OCI-LY7 (cell line): Measurements from ENCODE around the gene CHCHD1. TPM values are rescaled to one million over a fixed set of nuclear protein-coding genes. Genes with fewer than 3 reads are reported as not detected.

Experiments
- Bru-seq: library from RNA; stranded (reverse); fragments of 400-500 nt; gene quantifications from one replicate; lab custom pipeline; 2021; lab: Mats Ljungman, UMichigan
- BruChase-seq, 2 experiments: library from RNA; stranded (reverse); fragments of 400-500 nt; gene quantifications; one replicate each; lab custom pipeline; 2021; lab: Mats Ljungman, UMichigan
- BruUV-seq: library from RNA; stranded (reverse); fragments of 400-500 nt; replicated peaks from 2 replicates; lab custom pipeline; 2021; lab: Mats Ljungman, UMichigan
- CTCF ChIA-PET: fragments of 300-600 bp; sonication (Branson Sonifier 250); formaldehyde crosslinking; loops from one replicate; lab custom pipeline; 2022; ENCODE audit warnings: antibody characterized with exemption; ENCODE audit not compliant: unreplicated experiment; lab: Charles Lee
- POLR2A ChIA-PET: fragments of 300-600 bp; sonication (Branson Sonifier 250); formaldehyde crosslinking; loops from one replicate; lab custom pipeline; 2022; ENCODE audit warnings: antibody characterized with exemption; lab: Charles Lee
- DNase-seq: peaks from one replicate; pipeline ENCODE4 v3.0.0-alpha.2; 2015; ENCODE audit warnings: low spot score
- H2AFZ ChIP-seq: fragments of 200-600 bp; sonication (generic), shearing (Covaris generic); 2 replicates; pipeline ENCODE4 v1.6.1; 2014; ENCODE audit warnings: mild to moderate bottlenecking, antibody characterized with exemption, low read length, moderate library complexity
- H3K27ac ChIP-seq: fragments of 200-600 bp; sonication (generic); 2 replicates; pipeline ENCODE4 v1.5.1; 2014; ENCODE audit warnings: mixed run types, low read depth, mild to moderate bottlenecking, moderate library complexity, low read length, inconsistent platforms; ENCODE audit not compliant: poor library complexity, severe bottlenecking
- H3K36me3 ChIP-seq: fragments of 200-600 bp; sonication (generic); 2 replicates; pipeline ENCODE4 v1.6.1; 2014; ENCODE audit warnings: mild to moderate bottlenecking, antibody characterized with exemption, low read length, moderate library complexity, mixed read lengths; ENCODE audit not compliant: insufficient read depth
- H3K4me1 ChIP-seq: fragments of 200-600 bp; sonication (generic); 2 replicates; pipeline ENCODE4 v1.5.1; 2014; ENCODE audit warnings: mild to moderate bottlenecking, low read length; ENCODE audit not compliant: insufficient read depth, poor library complexity, severe bottlenecking
- H3K4me2 ChIP-seq: fragments of 200-600 bp; sonication (generic); 2 replicates; pipeline ENCODE4 v1.6.1; 2014; ENCODE audit warnings: mild to moderate bottlenecking, low read length
- H3K4me3 ChIP-seq: fragments of 200-600 bp; sonication (generic); 2 replicates; pipeline ENCODE4 v1.5.1; 2014; ENCODE audit warnings: mild to moderate bottlenecking, low read depth, low read length; ENCODE audit not compliant: poor library complexity, severe bottlenecking
- H3K79me2 ChIP-seq: fragments of 200-600 bp; sonication (generic); 2 replicates; pipeline ENCODE4 v1.6.1; 2016; ENCODE audit warnings: low read depth, mild to moderate bottlenecking, low read length, moderate library complexity, mixed read lengths; ENCODE audit not compliant: insufficient read depth
- H3K9me2 ChIP-seq: fragments of 200-600 bp; sonication (generic); 2 replicates; pipeline ENCODE4 v1.6.1; 2016; ENCODE audit warnings: mild to moderate bottlenecking, low read length, mixed read lengths; ENCODE audit not compliant: insufficient read depth
- H3K9me3 ChIP-seq: fragments of 200-600 bp; sonication (generic); 2 replicates; pipeline ENCODE4 v1.6.1; 2014; ENCODE audit warnings: mild to moderate bottlenecking, mixed run types, low read length, mixed read lengths
- H4K20me1 ChIP-seq: fragments of 200-600 bp; sonication (generic); 2 replicates; pipeline ENCODE4 v1.6.1; 2014; ENCODE audit warnings: mild to moderate bottlenecking, antibody characterized with exemption, low read length, moderate library complexity, mixed read lengths; ENCODE audit not compliant: insufficient read depth
- CTCF ChIP-seq: fragments of 200-600 bp; sonication (generic); conservative IDR thresholded peaks from 2 replicates; pipeline ENCODE4 v1.5.1; 2014; ENCODE audit warnings: mild to moderate bottlenecking, antibody characterized with exemption, low read length, moderate library complexity, mixed read lengths
- EZH2phosphoT487 ChIP-seq: fragments of 200-600 bp; sonication (generic); IDR thresholded peaks from 2 replicates; pipeline ENCODE4 v1.6.1; 2018; ENCODE audit warnings: low read depth, borderline replicate concordance, mild to moderate bottlenecking, mixed run types, antibody characterized with exemption, low read length, moderate library complexity, mixed read lengths
- intact Hi-C: fragments of 100-400 bp; cut with micrococcal nuclease; formaldehyde crosslinking; loops from one replicate; pipeline ENCODE4 v1.10.0; 2022; ENCODE audit not compliant: unreplicated experiment
- long read RNA-seq: library from polyadenylated mRNA; stranded (forward); transcript quantifications from one replicate; pipeline ENCODE4 v2.0.0, GENCODE V29; 2022
- total RNA-seq, 2 experiments: library from RNA; depleted of rRNA in 1 of 2; stranded (reverse); fragments of >200 nt in 1 of 2; shearing (Covaris generic) in 1 of 2; gene quantifications; 2 replicates each; pipeline ENCODE4 v1.2.3, GENCODE V29; 2014 to 2022

CHCHD1 gene
- total RNA-seq (2014; rRNA removed; shearing (Covaris generic)) (55.6 and 64.8 TPM in 2 replicates), total RNA-seq (2022) (33.6 and 36.6 TPM in 2 replicates), Bru-seq, nascent RNA (percentile 89 among the genes with signal in this experiment), BruChase-seq, experiment 1, labeled RNA remaining after a 6-hour chase (percentile 87 among the genes with signal in this experiment), BruChase-seq, experiment 2, labeled RNA remaining after a 2-hour chase (percentile 87 among the genes with signal in this experiment)
- long read RNA-seq, transcript CHCHD1-201 (3 exons, 835 nt), result major isoform, 20 of 27 reads
- long read RNA-seq, partial matches to known transcripts, result 6 of 27 reads
- long read RNA-seq, other reads (novel, unspliced or antisense), result 1 of 27 reads

- H3K9me2 ChIP-seq, result no peaks in the 10 kb centered on the region
- peak within 1 kb of the TSS; percentile 82 for H3K4me2 ChIP-seq
- intact Hi-C loops, result no loop called here
- H3K79me2 ChIP-seq, result peaks cover 68% of the 10 kb centered on the region
- ChIA-PET POLR2A (interaction anchor here (0.6 to 3.3 kb wide), 13 partner anchors 10 to 1086 kb away, joined by 3 to 27 read pairs (median 3); a partner anchor contains a TSS), CTCF (interaction anchor here (0.6 to 1.2 kb wide), 2 partner anchors 9 to 40 kb away, joined by 3 to 4 read pairs; no protein-coding TSS in a partner anchor)
- H3K27ac ChIP-seq, result peak within 1 kb of the TSS; percentile 75
- no peak for TF ChIP-seq EZH2phosphoT487
- TF ChIP-seq CTCF, result 0 out of 2 replicates have a peak, but pooled peaks have one; percentile 15
- H3K4me3 ChIP-seq, result peak within 1 kb of the TSS; percentile 94
- no peaks in the 10 kb centered on the region for H3K9me3 ChIP-seq
- H3K4me1 ChIP-seq, result peaks cover 40% of the 10 kb centered on the region
- DNase-seq, result peak; percentile 91
- peaks cover 12% of the 10 kb centered on the region; the same call in 1 of the 2 replicates for H4K20me1 ChIP-seq
- no TSS peak for BruUV-seq
- peak within 1 kb of the TSS; percentile 70 for H2AFZ ChIP-seq
- peaks cover 31% of the 10 kb centered on the region for H3K36me3 ChIP-seq
These were observed at the start of gene CHCHD1 for GRCh38 chr10:73781879-73782748. CHCHD1 (plus strand) TSS chr10:73782048; CDS start chr10:73782076, 28 bp downstream.

GRCh38 chr10:73732426-73732825 is 49.4 kb upstream of the CHCHD1 start:
- Histone ChIP-seq H3K9me3 (no peaks in the 10 kb centered on the region), H3K36me3 (peaks cover 25% of the 10 kb centered on the region), H3K27ac (no peak overlapping the region), H2AFZ (no peak overlapping the region), H3K4me1 (peaks cover 10% of the 10 kb centered on the region), H3K9me2 (no peaks in the 10 kb centered on the region), H4K20me1 (no peaks in the 10 kb centered on the region), H3K79me2 (peaks cover 29% of the 10 kb centered on the region), H3K4me2 (no peak overlapping the region), H3K4me3 (no peak overlapping the region)
- intact Hi-C loops, result no loop called here
- CTCF ChIA-PET, result no interaction called here
- POLR2A ChIA-PET, result interaction anchor here (0.6 kb wide), 1 partner anchor 648 kb away, joined by 3 read pairs; no protein-coding TSS in a partner anchor
- no peak for DNase-seq
- TF ChIP-seq CTCF (no peak), EZH2phosphoT487 (no peak)
- BruUV-seq, result no TSS peak
